SU-DHL-6 (cell line): ENCODE measurements around the gene SLC9A9.

Experiments used
- CTCF ChIP-seq: fragments of 200-600 bp; sonication (generic); IDR thresholded peaks from one replicate; pipeline ENCODE4 v1.5.1; 2017; ENCODE audit warnings: antibody characterized with exemption, mild to moderate bottlenecking, low read length, moderate library complexity; ENCODE audit not compliant: insufficient read depth, poor library complexity, severe bottlenecking
- EZH2phosphoT487 ChIP-seq: fragments of 200-600 bp; sonication (generic), shearing (Covaris generic); conservative IDR thresholded peaks from 2 replicates; pipeline ENCODE4 v1.6.1; 2018; ENCODE audit warnings: mild to moderate bottlenecking, antibody characterized with exemption, low read length, moderate library complexity, mixed read lengths

DNA sequence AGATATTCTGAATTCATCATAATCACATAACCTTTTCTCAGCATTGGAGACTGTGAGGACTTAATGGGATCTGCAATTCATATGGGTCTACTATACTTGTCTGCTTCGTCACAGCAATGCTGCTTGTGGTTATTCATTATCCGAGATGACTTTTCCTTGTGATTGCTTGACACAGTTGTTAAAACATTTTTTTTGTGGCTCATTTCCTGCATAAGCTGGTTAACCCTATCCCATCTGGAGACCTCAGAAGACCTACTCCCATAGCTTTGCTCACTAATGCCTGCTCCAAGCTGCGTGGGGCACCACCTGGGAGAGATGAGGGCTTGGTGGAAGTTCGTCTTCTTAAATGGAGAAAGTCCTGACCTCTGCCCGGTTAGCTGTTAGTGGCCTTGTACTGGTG is 367.9 kb downstream of the SLC9A9 start:
- TF ChIP-seq CTCF (no peak), EZH2phosphoT487 (no peak)
